ENCODE measurements around the gene SETSIP.
"Not testable (repeated sequence)": the region's sequence is repeated elsewhere in the genome, so short reads cannot be mapped to it uniquely, and the experiment has no call there.

SETSIP gene

DNA sequence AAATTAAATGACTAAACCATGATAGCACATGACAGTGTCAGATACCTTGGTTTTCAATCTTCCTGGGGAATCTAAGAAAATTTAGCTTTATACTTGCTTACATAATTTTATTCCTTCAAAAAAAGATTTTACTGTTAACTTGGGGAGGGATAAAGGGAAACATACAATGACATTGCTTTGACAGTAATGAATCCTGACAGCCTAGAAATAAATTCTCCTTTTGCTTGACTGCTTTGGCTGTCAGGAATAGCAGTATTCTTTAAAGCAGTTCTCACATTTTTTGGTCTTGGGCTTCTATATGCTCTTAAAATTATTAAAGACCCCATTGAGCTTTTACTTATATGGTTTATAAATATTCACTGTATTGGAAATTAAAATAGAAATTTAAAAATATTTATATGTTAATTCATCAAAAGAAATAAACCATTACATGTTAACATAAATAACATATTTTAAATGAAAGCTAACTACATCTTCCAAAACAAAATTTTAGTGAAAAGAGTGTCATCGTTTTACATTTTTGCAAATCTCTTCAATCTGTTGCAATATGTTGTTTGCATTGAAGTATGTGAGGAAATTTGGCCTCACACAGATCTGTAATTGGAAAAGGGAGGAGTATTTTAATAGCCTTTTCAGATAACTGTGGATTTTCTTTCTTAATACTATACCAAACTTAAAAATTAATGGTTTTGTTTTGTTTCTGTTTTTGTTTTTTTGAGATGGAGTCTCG is 29.3 kb downstream of the SETSIP start:
- DNase-seq: no peak

DNA sequence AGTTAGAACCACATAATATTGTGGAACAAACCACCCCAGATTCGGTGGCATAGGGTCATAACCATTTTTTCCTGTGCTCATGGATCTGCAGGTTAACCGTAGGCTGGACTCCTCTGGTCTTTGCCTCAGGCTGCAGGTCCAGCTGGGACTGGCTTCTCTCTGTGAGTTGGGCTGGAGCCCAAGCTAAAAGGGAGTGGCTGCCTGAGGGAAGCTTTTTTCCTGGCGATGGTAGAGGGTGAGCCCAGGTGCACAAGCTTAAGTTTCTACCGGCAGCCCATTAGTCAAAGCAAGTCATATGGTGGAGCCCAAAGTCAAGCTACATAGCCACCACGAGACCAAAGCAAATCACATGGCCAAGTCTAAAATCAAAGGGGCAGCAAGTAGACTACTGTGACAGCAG is 31.6 kb downstream of the SETSIP start:
- DNase-seq: peak; percentile 52

DNA sequence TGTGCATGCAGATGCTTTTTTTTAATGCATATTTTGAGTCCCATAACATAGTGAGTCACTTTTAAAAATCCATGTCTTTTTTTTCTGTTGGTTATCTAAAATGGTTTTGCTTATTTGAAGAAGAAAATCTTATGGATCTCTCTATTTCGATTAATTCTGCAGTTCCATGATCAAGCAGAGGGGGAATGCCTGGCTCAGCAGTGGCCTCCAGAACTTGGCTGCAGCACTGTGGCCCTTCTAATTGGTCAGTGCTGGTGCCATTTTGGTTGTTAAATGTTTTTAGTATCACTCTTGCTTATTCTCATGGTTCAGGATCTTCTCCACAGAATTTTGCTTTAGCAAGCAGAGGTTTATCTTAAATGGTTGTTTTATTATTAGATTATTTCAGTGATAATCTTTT is 34.2 kb downstream of the SETSIP start:
- DNase-seq: no peak

DNA sequence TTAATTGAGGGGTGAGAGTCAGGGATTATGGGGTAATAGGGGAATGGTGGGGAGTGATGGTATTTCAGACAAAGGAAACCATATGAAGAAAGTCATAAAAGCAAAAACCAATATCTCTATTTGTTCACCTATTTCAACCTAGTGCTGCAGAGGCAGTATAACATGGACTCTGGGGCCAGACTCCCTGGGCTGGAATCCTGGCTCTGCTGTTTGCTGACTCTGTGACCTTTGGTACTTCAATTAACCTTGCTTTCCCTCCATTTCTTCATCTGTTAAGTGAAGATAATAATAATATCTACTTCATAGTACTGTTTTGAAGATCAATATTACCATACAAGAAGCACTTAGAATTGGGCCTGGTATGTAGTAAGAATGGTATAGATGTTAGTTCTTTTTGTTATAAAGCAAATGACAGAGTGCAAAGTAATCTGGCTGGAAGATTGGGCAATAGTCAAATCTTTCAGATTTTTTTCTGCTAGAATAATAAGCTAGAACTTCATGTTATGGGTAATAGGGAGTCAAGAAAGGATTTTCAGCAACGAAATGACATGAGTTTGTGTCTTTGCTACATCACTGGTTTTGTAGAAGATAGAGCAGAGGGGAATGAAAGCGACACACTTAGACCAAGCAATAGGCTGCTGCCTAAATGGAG is 36.4 kb downstream of the SETSIP start:
- no peak for DNase-seq

DNA sequence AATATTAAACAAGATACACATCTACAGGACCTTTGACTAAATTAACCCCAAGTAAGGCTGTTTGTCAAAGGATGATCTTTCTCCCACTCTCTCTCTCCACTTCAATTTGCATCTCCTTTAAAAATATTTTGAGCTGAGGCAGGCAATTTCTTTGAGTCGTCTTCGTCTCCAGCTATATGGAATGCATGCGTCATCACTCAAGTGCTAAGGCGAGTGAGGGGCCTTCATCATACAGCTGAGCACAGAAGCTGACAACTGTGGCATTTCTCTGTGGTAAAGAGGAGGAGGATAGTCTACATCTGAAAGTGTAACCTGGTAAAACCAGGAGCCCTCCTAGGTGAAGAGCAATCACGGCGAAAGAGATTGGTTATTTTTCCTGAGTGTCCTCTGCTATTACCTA is 37.8 kb downstream of the SETSIP start:
- DNase-seq: no peak

DNA sequence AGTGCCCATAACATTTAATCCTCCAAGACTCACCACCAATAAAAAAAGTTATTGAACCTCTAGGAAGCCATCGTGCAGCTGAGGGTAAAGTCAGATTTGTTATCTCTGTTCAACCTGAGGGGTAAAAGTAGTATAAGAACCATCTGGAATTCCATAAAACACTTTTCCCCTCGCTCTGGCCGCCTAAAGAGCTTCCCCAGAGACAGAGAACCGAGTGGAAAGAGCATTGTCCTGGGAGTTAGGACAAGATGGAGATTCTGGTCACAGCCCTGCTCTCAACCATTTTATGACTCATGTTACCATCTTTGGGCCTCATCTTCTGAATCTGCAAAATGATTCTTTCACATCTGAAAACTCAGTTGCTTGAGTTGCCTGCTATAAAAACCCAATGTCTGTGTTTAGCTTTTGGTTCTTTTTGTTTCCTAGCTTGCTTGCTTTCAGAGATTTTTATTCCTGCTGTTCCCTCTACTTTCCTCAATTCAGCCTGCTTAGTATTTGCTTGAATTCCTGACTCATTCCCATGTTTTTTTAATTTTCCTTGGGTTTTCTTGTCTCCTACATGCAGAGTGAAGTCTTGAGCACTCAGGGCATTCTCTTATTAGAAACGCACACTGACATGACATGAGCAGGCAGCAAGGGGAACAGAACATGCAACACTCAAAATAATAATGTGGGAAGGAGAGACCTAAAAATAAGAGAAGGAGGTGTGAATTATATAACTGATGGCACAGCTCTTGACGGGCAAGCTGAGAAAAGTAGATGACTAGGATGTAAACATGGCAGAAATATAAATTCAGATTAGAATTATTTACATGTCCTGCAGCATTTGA is 43.7 kb downstream of the SETSIP start:
- no peak for DNase-seq

DNA sequence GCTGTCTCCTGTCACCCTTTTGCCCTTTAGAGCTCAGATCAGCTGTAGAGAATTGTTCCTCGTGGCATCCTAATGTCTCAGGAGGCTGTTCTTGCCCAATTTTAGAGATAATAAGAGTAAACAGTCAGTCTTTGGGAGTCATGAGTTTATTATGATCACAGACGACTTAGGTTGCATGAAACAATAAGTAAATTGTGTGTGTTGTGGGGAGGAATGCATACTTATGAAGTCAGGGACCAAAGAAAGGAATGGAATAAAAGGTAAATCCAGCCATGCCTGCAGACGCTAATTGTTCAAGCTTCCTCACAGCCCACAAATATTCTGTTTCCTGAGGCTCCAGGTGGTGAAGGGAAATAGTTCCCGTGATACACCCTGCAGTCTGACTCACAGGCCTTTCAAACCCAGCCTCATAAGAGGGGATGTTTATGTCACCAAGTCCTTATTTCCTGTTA is 44.5 kb downstream of the SETSIP start:
- no peak for DNase-seq

DNA sequence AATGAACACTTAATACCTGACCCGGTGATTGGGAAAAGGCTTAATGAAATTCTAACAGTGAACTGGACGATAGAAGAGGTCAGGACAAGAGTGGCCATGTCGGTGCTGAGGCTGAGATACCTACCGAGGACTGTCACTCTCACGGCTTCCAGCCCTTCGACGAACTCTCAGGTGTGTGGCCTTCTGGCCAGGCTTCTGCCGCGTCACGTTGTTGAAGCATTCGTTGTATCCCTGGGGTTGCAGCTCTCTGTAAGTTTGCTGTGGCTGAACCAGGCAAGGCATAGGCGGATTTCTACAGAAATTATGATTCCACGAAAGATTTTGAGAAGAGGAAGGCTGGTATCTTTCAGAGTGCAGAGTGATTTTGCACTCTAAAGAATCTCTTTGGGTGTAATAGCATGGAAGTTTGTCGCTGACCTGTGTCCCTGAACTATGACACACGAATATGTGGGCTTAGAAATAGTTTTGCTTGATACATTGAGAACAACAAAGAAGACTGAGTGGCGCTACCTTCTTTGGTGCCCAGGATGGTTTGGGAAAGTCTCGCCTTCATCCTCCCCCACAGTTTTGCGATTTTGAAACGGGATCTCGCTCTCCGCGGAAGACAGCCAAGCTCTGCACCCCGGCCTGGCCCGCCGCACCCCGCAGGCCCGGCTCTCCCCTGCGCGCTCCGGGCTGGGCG is 45.8 kb downstream of the SETSIP start:
- no peak for DNase-seq

DNA sequence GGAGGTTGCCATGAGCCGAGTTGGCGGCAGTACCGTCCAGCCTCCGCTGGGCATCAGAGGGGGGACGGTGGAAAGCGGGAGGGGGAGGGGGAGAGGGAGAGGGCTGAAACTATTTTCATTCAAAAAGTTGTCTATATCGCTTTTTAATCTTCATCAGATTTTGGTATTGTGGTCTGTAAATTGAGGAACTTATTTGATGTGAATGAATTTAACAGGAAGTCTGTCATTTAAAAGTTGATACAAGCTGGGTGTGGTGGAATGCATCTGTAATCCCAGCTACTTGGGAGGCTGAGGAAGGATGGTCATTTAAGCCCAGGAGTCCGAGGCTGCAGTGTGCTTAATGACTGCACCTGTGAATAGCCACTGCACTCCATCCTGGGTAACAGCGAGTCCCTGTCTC is 48.4 kb downstream of the SETSIP start:
- DNase-seq: no peak

DNA sequence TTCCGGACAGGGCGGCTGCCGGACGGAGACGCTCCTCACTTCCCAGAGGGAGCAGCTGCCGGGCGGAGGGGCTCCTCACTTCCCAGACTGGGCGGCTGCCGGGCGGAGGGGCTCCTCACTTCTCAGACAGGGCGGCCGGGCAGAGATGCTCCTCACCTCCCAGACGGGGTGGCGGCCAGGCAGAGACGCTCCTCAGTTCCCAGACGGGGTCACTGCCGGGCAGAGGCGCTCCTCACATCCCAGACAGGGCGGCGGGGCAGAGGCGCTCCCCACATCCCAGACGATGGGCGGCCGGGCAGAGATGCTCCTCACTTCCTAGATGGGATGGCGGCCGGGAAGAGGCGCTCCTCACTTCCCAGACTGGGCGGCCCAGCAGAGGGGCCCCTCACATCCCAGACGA is 49.2 kb downstream of the SETSIP start:
- DNase-seq: not testable (repeated sequence)

Data from NCI-H226 (cell line).